ENCODE data around the gene FHIP1B.

GRCh38 chr11:6196396-6196795 is 38.0 kb downstream of the FHIP1B start:
- TF ChIP-seq CTCF (IDR thresholded peaks at IDR 0.05; ENCODE audit: borderline replicate concordance, extremely low read depth, low read length, poor library complexity, severe bottlenecking) (no peak), EZH2 (IDR thresholded peaks at IDR 0.05; ENCODE audit: borderline replicate concordance, low read depth, low read length, severe bottlenecking) (no peak)

Data from DND-41 (cell line).